Measurements from ENCODE around the gene SNRPD1. TPM values are rescaled to one million over a fixed set of nuclear protein-coding genes. Genes with fewer than 3 reads are reported as not detected.

SNRPD1 gene
- total and polyA plus RNA-seq, 9 of the 15 experiments (the other 6 are each of a cell fraction or from before 2014, with no cell fraction given) = 186 to 1,063 (median 313) TPM

- TF ChIP-seq CLOCK (CRISPR knock-in tag; IDR thresholded peaks at IDR 0.05; ENCODE audit: borderline replicate concordance) = no peak
- TF ChIP-seq RBM22 (IDR thresholded peaks at IDR 0.05; ENCODE audit: low read depth, low read length, poor library complexity, severe bottlenecking) = no peak
- TF ChIP-seq ZNF146 (CRISPR knock-in tag; IDR thresholded peaks at IDR 0.05; ENCODE audit: unreplicated experiment) = no peak
- TF ChIP-seq USF2 (CRISPR knock-in tag; IDR thresholded peaks at IDR 0.05) = peak; percentile 68
- TF ChIP-seq ZNF239 (CRISPR knock-in tag; IDR thresholded peaks at IDR 0.05) = peak; percentile 52; the same call in 1 of the 2 replicates
- peak; percentile 91 for TF ChIP-seq GMEB1 (CRISPR knock-in tag; IDR thresholded peaks at IDR 0.05)
- TF ChIP-seq POLR2G (IDR thresholded peaks at IDR 0.05; ENCODE audit: low read depth, low read length) = peak; percentile 94
- TF ChIP-seq IRF1 (CRISPR knock-in tag; IDR thresholded peaks at IDR 0.05; ENCODE audit: borderline replicate concordance) = no peak
- no peak for TF ChIP-seq RBM17 (IDR thresholded peaks at IDR 0.05; ENCODE audit: borderline replicate concordance, low read depth, low read length)
- no peak for TF ChIP-seq MBD1 (CRISPR knock-in tag; IDR thresholded peaks at IDR 0.05)
- TF ChIP-seq ATF3 (IDR thresholded peaks at IDR 0.05) = peak; percentile 82
- peak; percentile 67; the same call in 1 of the 2 replicates for TF ChIP-seq ATF3 (CRISPR knock-in tag; conservative IDR thresholded peaks at IDR 0.05)
- TF ChIP-seq PATZ1 (CRISPR knock-in tag; IDR thresholded peaks at IDR 0.05; ENCODE audit: borderline replicate concordance) = 0 out of 2 replicates have a peak, but pooled peaks have one; percentile 41
- TF ChIP-seq SPI1 (IDR thresholded peaks at IDR 0.05; ENCODE audit: borderline replicate concordance, low read depth, low read length) = peak; percentile 66; the same call in 1 of the 2 replicates
These were observed 11.3 kb upstream of the SNRPD1 start, which contains the start of gene ESCO1 (continued) for GRCh38 chr18:21600526-21601410.

Measured in K562 (cell line).